Skin of body (tissue), 2 donors: ENCODE measurements around the gene EMC1. TPM values are rescaled to one million over a fixed set of nuclear protein-coding genes. Genes with fewer than 3 reads are reported as not detected.
"Not testable (repeated sequence)": the region's sequence is repeated elsewhere in the genome, so short reads cannot be mapped to it uniquely, and the experiment has no call there.

Experiments
- DNase-seq: peaks from one replicate; lab custom pipeline; 2025; lab: John Stamatoyannopoulos, UW
- total RNA-seq: library from RNA; depleted of rRNA; stranded (reverse); fragments of >200 nt; gene quantifications from one replicate; pipeline ENCODE4 v1.2.3, GENCODE V29; 2014

The EMC1 gene
- total RNA-seq, 1 donor from 2014 or later: 32.5 TPM

DNA sequence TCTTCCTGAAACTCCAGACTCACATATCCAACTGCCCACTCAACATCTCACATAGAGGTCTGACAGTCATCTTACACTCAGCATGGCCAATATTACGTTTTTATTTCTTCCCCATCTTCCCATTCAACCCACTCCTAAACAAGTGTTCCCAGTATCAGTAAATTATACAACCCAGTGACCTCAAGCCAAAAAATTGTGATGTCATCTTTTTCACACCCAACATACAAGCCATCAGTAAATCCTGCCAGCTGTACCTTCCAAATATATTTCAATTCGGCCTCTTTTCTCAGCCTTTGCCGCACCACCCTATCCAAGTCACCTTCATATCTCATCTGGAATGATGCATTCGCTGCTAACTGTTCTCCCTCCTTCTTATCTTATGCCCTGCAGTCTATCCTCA is 60.9 kb downstream of the EMC1 start:
- no peak for DNase-seq

DNA sequence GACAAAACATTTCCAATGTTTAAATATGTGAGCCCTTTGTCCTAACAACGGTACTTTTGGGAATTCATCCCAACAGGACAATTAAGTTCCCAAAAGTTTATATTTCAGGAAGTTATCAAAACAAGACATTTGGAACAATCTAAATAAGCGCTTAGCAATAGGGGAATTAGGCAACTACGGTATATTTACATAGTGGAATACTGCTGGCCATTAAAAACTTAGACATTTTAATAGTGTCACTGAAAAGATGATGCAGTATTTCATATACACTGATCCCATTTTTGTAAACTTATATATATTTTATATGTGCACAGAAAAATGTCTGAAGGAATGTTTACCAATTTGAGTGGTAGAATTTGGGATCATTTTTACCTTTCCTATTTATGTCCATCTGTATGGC is 62.1 kb downstream of the EMC1 start:
- no peak for DNase-seq

DNA sequence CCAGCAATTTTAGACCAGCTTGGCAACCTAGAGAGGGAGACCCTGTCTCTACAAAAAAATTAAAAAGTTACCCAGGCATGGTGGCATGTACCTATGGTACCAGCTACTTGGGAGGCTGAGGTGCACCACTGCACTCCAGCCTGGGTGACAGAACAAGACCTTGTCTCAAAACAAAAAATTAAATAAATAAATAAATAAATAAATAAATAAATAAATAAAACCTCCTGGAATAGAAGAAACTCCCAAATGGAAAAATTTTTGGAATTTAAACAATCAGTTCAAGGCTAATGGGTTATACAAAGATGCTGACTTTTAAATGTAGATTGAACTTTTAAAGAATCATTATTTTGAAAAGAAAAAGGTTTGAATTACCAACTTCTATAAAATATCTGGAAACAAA is 63.5 kb downstream of the EMC1 start:
- no peak for DNase-seq

DNA sequence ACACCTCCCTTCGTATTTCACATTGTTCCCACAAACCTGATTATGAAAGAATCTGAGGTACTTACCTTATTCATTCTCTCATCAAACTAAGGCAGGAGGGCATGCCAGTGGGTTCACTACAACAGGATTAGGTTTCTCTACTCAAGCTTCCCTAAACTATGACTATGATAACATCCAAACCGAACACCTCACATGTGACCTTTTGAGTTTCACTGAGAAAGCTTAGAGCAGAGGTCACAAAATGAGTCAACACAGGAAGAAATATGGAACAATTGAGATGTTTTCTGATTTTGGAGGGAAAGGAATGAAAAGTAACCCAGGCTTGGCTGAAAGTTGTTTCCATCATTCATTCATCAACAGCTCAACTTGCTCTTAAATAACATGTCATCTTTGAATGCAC is 65.3 kb downstream of the EMC1 start:
- no peak for DNase-seq

DNA sequence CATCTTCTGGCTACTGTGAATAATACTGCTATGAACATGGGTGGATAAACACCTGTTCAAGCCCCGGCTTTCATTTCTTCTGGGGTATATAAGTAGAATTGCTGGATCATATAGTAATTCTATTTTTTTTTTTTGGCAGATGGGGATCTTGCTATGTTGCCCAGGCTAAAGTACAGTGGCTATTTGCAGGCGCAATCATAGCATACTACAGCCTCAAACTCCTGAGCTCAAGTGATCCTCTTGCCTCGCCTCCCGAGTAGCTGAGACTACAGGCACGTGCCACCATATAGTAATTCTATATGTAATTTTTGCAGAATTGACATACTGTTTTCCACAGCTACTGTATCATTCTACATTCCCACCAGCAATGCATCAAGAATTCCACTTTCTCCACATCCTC is 69.1 kb downstream of the EMC1 start:
- DNase-seq: no peak

DNA sequence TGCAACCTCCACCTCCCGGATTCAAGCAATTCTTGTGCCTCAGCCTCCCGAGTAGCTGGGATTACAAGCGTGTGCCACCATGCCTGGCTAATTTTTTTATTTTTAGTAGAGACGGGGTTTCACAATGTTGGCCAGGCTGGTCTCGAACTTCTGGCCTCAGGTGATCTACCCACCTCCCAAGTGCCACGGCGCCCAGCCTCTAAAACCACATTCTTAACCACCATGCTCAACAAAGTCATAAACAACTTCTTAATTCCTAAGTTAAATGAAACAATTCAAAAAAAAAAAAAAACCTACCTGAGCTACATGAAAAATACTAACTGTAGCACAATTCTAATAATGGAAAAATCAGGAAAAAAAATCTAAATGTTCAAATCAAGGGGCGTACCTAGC is 71.1 kb downstream of the EMC1 start:
- DNase-seq: not testable (repeated sequence)

DNA sequence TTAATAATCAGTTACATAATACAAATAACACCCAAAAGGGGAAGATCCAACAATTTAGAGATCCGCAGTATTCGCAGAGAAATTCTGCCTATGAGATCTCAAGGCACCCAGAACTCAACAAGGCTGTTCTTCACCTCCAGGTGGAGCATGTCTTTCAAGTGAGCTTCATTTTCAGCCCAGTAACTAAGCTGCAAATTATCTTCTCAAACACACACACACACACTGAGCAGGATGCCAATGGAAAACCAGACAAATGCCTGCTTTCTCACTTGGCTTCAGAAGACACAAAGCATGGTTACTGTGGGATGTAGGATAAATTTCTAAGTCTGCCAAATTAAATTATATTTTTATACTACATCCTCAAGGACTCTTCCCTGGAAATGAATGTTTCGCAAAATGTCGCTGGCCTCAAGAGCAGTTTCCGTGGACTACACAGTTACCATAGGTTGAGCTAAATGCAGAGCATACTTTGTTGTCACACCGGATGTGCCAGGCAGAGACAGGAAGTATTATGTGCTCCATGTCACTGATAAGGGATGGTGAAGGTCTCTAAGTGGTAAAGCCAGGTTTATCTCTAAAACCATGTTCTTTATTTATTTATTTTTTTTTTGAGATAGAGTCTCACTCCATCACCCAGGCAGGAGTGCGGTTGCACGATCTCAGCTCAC is 71.6 kb downstream of the EMC1 start:
- no peak for DNase-seq

DNA sequence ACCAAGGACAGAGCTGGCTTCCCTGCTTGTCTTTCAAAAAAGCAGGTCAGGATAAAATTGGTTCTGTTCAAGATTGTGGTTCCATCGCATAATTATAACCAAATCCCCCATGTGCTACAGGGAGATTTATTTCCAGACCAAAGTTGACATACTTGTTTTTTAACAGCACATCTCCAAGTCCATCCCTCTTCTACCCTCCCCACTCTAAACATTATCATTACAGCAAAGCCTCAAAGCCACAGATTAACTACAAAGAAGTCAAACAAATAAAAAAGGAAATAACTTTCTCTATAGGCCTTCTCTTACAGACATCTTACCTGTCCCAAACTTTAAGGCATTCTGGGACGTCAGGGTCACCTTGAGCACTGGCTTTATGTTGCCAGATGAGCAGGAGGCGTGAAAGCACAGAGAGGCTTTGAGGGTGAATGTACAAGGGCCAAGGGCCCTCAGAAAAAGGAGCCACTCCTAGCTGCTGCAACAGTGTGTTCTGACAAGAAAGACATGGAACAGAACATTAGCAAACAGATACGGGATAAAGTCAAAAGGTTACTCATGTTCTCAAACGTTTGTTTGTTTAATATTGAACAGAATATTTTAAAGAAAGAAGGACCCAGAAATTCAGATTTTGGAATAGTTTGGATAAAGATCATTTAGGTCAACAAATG is 72.5 kb downstream of the EMC1 start:
- no peak for DNase-seq

DNA sequence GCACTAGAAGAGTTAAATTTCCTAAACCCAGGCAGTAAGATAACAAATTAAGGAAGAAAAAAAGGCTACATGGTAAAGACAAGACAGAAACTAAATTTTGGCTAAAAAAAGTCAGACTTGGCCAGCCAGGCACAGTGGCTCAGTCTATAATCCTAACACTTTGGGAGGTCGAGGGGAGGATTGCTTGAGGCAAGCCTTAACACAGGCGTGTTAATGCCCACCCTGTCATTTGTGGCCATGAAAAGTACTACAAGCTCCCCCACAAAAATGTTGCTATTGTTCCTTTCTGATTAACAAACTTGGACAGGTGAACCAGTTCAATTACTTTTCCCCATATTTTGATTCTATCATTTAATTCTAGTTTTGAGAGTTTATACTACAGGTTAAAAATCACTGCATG is 73.5 kb downstream of the EMC1 start:
- DNase-seq: no peak

DNA sequence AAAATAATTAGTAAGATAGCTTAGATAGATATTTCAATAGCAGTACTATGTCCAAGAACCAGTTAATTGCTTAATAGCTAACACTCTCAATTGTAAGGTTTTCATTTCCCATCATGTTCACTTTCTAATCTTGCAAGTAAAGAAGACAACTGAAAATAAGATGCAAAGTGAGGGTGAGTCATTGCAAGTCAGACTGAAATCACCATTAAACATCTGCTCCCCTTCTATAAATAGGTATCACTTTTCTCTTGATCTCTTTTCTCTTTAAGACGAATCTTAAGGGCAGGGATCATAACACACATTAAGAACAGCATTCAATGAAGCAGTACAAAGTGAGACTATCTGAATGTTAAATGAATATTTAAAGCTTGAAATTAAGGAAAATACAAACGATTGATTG is 81.7 kb downstream of the EMC1 start:
- no peak for DNase-seq

DNA sequence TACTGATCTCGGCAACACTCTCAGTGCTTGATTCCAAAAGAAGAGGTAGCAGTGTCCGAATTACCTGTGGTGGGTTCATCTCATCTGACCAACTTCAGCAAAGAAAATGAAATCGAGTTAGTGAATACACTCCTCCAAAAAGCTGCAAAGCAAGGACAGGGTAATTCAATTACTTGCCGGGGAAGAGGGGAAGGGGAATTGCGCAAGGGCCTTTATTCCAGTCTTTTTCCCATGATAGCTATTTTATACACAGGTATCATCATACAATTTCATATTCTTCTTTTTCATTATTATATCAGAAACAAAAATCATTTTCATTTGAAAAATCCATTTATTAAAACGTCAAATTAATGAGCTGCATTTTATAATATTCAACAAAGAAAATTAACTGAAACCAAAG is 84.2 kb downstream of the EMC1 start:
- no peak for DNase-seq

DNA sequence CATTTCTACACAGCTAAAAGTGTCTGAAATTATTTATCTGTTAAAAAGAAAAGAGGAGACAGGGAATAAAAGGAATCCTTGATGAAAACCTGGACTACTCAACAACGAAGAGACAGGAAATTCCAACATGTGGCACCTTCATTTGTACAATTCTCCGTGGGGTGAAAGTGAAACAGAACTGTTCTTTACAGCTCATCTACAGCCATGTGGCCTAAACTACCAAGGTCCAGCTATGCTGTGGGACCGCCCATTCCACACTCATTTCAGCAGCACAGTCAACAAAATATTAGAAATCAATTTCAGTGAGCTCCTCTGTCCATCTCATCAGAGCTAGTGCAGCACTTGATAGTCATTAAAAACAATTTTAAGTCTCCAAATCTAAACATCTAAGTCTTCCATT is 85.3 kb downstream of the EMC1 start:
- DNase-seq: no peak

Other genes with a start within 250 kb of the EMC1 start
- 93.4 TPM for gene UBR4, start 41.3 kb downstream of the EMC1 start, total RNA-seq
- 15.0 TPM for gene MRTO4, start 281 bp upstream of the EMC1 start, total RNA-seq
- 0.39 TPM for gene AKR7A3, start 37.2 kb upstream of the EMC1 start, total RNA-seq
- 35.9 TPM for gene AKR7A2, start 60.6 kb upstream of the EMC1 start, total RNA-seq
- gene SLC66A1, start 60.8 kb upstream of the EMC1 start, total RNA-seq: 6.2 TPM
- gene CAPZB, start 234.0 kb upstream of the EMC1 start, total RNA-seq: 61.6 TPM